OCI-LY1 (cell line): ENCODE measurements around the gene LRRC56.

Experiments used
- H2AFZ ChIP-seq: fragments of 200-600 bp; sonication (generic), shearing (Covaris generic); 2 replicates; pipeline ENCODE4 v1.6.0; 2014; ENCODE audit warnings: antibody characterized with exemption, mild to moderate bottlenecking, low read length
- H3F3A ChIP-seq: fragments of 200-600 bp; sonication (generic), shearing (Covaris generic); 2 replicates; pipeline ENCODE4 v1.6.0; 2014; ENCODE audit warnings: mild to moderate bottlenecking, antibody characterized with exemption, low read length, moderate library complexity; ENCODE audit not compliant: insufficient read depth
- H3K27ac ChIP-seq: fragments of 200-600 bp; sonication (generic); 2 replicates; pipeline ENCODE4 v1.5.1; 2014; ENCODE audit warnings: low read length, mixed run types, mild to moderate bottlenecking, low read depth; ENCODE audit not compliant: poor library complexity, severe bottlenecking
- H3K27me3 ChIP-seq: fragments of 200-600 bp; sonication (generic); 2 replicates; pipeline ENCODE4 v1.6.0; 2014; ENCODE audit warnings: antibody characterized with exemption, mild to moderate bottlenecking, low read length, moderate library complexity; ENCODE audit not compliant: insufficient read depth
- H3K36me3 ChIP-seq: fragments of 200-600 bp; sonication (generic); 2 replicates; pipeline ENCODE4 v1.6.1; 2014; ENCODE audit warnings: mild to moderate bottlenecking, antibody characterized with exemption, low read length, moderate library complexity, mixed read lengths; ENCODE audit not compliant: insufficient read depth
- H3K4me1 ChIP-seq: fragments of 200-600 bp; sonication (generic); 2 replicates; pipeline ENCODE4 v1.5.1; 2014; ENCODE audit warnings: mild to moderate bottlenecking, low read length, moderate library complexity; ENCODE audit not compliant: insufficient read depth, severe bottlenecking
- H3K4me2 ChIP-seq: fragments of 200-600 bp; sonication (generic), shearing (Covaris generic); 2 replicates; pipeline ENCODE4 v1.6.1; 2014; ENCODE audit warnings: low read length
- H3K4me3 ChIP-seq: fragments of 200-600 bp; sonication (generic); 2 replicates; pipeline ENCODE4 v1.5.1; 2014; ENCODE audit warnings: low read length, low read depth, mild to moderate bottlenecking, mixed read lengths; ENCODE audit not compliant: poor library complexity, severe bottlenecking
- H3K79me2 ChIP-seq: fragments of 200-600 bp; shearing (Covaris generic); 2 replicates; pipeline ENCODE4 v1.6.1; 2016; ENCODE audit warnings: mixed run types, low read length, mixed read lengths; ENCODE audit not compliant: insufficient read depth
- H3K9ac ChIP-seq: fragments of 200-600 bp; sonication (generic), shearing (Covaris generic); 2 replicates; pipeline ENCODE4 v1.6.1; 2014; ENCODE audit warnings: mild to moderate bottlenecking, low read length, mixed read lengths
- H3K9me2 ChIP-seq: fragments of 200-600 bp; sonication (generic), shearing (Covaris generic); 2 replicates; pipeline ENCODE4 v1.6.1; 2014; ENCODE audit warnings: low read depth, mild to moderate bottlenecking, low read length, mixed read lengths
- H3K9me3 ChIP-seq: fragments of 200-600 bp; shearing (Covaris generic); 2 replicates; pipeline ENCODE4 v1.6.1; 2014; ENCODE audit warnings: low read length, mixed read lengths
- H4K20me1 ChIP-seq: fragments of 200-600 bp; sonication (generic), shearing (Covaris generic); 2 replicates; pipeline ENCODE4 v1.6.0; 2016; ENCODE audit warnings: mild to moderate bottlenecking, low read length; ENCODE audit not compliant: insufficient read depth
- CTCF ChIP-seq: fragments of 200-600 bp; sonication (generic), shearing (Covaris generic); IDR thresholded peaks from 2 replicates; pipeline ENCODE4 v1.5.1; 2017; ENCODE audit warnings: mild to moderate bottlenecking, antibody characterized with exemption, low read length, moderate library complexity, mixed read lengths
- EZH2 ChIP-seq: fragments of 200-600 bp; sonication (generic), shearing (Covaris generic); IDR thresholded peaks from 2 replicates; pipeline ENCODE4 v1.8.0; 2017; ENCODE audit warnings: borderline replicate concordance, mixed run types, mild to moderate bottlenecking, antibody characterized with exemption, low read length, moderate library complexity, mixed read lengths

Gene LRRC56

DNA sequence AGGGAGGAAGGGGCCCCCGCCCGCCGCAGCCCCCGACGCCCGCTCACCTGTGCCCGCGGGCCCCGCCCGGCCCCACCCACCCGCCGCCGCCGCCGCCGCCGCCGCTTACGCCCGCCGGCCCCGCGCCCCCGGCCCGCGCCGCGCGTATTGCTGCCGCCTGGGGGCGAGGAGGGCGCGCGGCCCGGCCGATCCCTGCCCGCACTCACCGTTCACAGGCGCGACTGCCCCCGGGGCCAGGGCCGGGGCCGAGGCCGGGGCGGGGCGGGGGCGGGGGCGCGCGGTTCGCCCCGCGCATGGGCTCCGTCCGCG, 2.2 kb upstream of the LRRC56 start:
- peaks cover 5% of the 10 kb centered on the region; the same call in 1 of the 2 replicates for H3F3A ChIP-seq
- TF ChIP-seq EZH2 (no peak), CTCF (no peak)
- H3K9me3 ChIP-seq: no peaks in the 10 kb centered on the region
- no peaks in the 10 kb centered on the region for H3K9me2 ChIP-seq
- H3K9ac ChIP-seq: peak overlapping the region; percentile 83; the same call in 1 of the 2 replicates
- peaks cover 16% of the 10 kb centered on the region for H3K36me3 ChIP-seq
- H3K27me3 ChIP-seq: no peaks in the 10 kb centered on the region
- peak overlapping the region; percentile 86 for H3K4me3 ChIP-seq
- no peaks in the 10 kb centered on the region for H4K20me1 ChIP-seq
- peaks cover 28% of the 10 kb centered on the region for H3K4me1 ChIP-seq
- H2AFZ ChIP-seq: no peak overlapping the region
- no peak overlapping the region for H3K27ac ChIP-seq
- peak overlapping the region; percentile 73; the same call in 1 of the 2 replicates for H3K4me2 ChIP-seq
- H3K79me2 ChIP-seq: no peaks in the 10 kb centered on the region

DNA sequence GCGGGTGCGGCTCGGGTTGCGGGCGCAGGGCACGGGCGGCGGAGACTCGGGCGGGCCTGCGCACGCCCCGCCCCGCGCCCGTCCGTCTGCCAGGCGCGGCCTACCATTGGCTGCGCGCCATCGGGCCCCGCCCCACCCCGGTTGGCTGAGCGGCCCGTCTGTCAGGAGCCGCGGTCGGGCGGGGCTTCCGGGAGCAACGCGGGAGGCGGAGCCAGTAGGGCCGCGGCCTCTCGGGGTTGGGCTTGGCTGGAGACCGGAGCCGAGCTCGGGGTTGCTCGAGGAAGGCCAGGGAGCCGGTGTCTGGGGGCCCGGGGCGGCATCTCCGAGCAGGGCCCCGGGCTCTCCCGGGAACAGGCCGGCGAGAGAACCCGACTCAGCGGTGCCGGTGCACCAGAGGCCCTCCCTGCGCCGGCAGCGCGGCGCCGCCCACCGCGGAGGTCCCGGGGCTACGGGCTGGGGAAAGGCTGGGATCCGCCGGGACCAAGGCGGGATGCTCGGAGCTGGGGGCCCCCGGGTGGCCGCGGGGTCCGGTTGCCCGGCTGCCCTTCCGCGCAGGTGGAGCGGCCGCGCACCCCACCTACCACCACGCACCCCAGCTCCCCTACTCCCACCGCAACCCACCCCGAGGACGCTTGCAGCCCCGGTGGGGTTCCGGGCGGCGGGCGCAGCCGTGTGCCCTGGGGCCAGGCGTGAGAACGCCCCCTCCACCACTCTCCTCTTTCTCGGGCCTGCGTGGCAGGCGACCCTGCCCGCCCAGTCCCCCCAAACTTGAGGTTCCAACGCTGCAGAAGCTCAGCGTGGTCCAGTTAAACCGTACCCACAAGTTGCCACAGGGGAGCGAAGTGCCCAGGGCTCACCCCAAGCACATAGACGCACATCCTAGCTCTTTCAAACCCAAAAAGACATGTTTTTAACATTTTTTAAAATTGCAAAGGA, 1.5 kb upstream of the LRRC56 start, which contains the start of gene HRAS:
TSS of gene HRAS (minus strand) at position 58 of the 936 bp plus-strand sequence.
- no peaks in the 10 kb centered on the region for H4K20me1 ChIP-seq
- peak within 1 kb of the TSS; percentile 73 for H3K4me2 ChIP-seq
- no peaks in the 10 kb centered on the region for H3K9me3 ChIP-seq
- H3F3A ChIP-seq: peaks cover 5% of the 10 kb centered on the region; the same call in 1 of the 2 replicates
- H3K79me2 ChIP-seq: no peaks in the 10 kb centered on the region
- H3K9me2 ChIP-seq: no peaks in the 10 kb centered on the region
- H3K4me1 ChIP-seq: peaks cover 28% of the 10 kb centered on the region
- no peaks in the 10 kb centered on the region for H3K27me3 ChIP-seq
- peak within 1 kb of the TSS; percentile 86 for H3K4me3 ChIP-seq
- H3K9ac ChIP-seq: peak within 1 kb of the TSS; percentile 83
- TF ChIP-seq EZH2 (no peak), CTCF (no peak)
- H3K27ac ChIP-seq: peak within 1 kb of the TSS; percentile 84
- peaks cover 16% of the 10 kb centered on the region for H3K36me3 ChIP-seq
- no peak within 1 kb of the TSS for H2AFZ ChIP-seq

- Histone ChIP-seq H2AFZ (no peak overlapping the region), H3K27me3 (no peaks in the 10 kb centered on the region), H3K79me2 (no peaks in the 10 kb centered on the region), H3F3A (peaks cover 5% of the 10 kb centered on the region; the same call in 1 of the 2 replicates), H3K9ac (peak overlapping the region; percentile 50; the same call in 1 of the 2 replicates), H4K20me1 (no peaks in the 10 kb centered on the region), H3K27ac (peak overlapping the region; percentile 20), H3K4me3 (peak overlapping the region; percentile 71), H3K9me3 (no peaks in the 10 kb centered on the region), H3K4me2 (peak overlapping the region; percentile 65), H3K4me1 (peaks cover 31% of the 10 kb centered on the region), H3K36me3 (peaks cover 4% of the 10 kb centered on the region; the same call in 1 of the 2 replicates), H3K9me2 (no peaks in the 10 kb centered on the region)
- no peak for TF ChIP-seq CTCF
- TF ChIP-seq EZH2: no peak
Measured at GRCh38 chr11:537622-538430, 499 bp downstream of the LRRC56 start.
